ENCODE data around the gene GATD1. TPM values are rescaled to one million over a fixed set of nuclear protein-coding genes. Genes with fewer than 3 reads are reported as not detected.

Gene GATD1
- total and polyA plus RNA-seq, 9 of the 15 experiments (the other 6 are each of a cell fraction or from before 2014, with no cell fraction given): 2.8 to 144 (median 36.9) TPM

GRCh38 chr11:722346-722811 lies 54.9 kb downstream of the GATD1 start (continued):
- TF ChIP-seq TFE3 (CRISPR knock-in tag; IDR thresholded peaks at IDR 0.05) (no peak), TFAP4 (CRISPR knock-in tag; IDR thresholded peaks at IDR 0.05; ENCODE audit: borderline replicate concordance) (no peak), RBM34 (IDR thresholded peaks at IDR 0.05; ENCODE audit: borderline replicate concordance, insufficient read depth, low read length) (no peak)

GRCh38 chr11:721741-722345 lies 55.4 kb downstream of the GATD1 start:
- ChIA-PET POLR2A (interaction anchor here (1.0 to 1.4 kb wide), 3 partner anchors 9 to 28 kb away, joined by 3 to 5 read pairs (median 3); no protein-coding TSS in a partner anchor), CTCF (ENCODE audit: low intra/inter-chr PET ratio) (interaction anchor here (0.6 to 2.9 kb wide), 4 partner anchors 26 to 203 kb away, joined by 3 to 16 read pairs (median 7); partner anchors contain the start of gene TMEM80)
- DNase-seq (ENCODE audit: extremely low read depth in 1 of 4, low spot score in 3 of 4) (peak; percentile 43 to 53 (median 51)), ATAC-seq (peak; percentile 36), FAIRE-seq (no peak)
- Histone ChIP-seq H3K79me2 (ENCODE audit: control insufficient read depth, insufficient read depth, low read length) (no peaks in the 10 kb centered on the region; the same call in 2 of the 3 replicates), H3K4me1 (replicated peaks in 1 of 2; ENCODE audit: control insufficient read depth in 2 of 2, insufficient read depth in 2 of 2, low read length in 2 of 2) (peaks cover 19 to 71% of the 10 kb centered on the region in 2 experiments), H3K9me1 (ENCODE audit: control insufficient read depth, insufficient read depth, low read length) (no peaks in the 10 kb centered on the region), H3K27ac (ENCODE audit: extremely low read depth, low read depth, low read length) (no peak overlapping the region), H3K9me3 (replicated peaks; ENCODE audit: control insufficient read depth, insufficient read depth, low read depth, low read length) (no peaks in the 10 kb centered on the region), H2AFZ (ENCODE audit: low read depth, low read length) (no peak overlapping the region), H3K9ac (ENCODE audit: insufficient read depth in 1 of 2, low read depth in 2 of 2, low read length in 2 of 2) (peak overlapping the region in 1 of 2 experiments; percentile 76; a peak in 1 of 4 replicates), H3K36me3 (ENCODE audit: control insufficient read depth, insufficient read depth, low read length) (no peaks in the 10 kb centered on the region), H3K4me3 (no peak overlapping the region), H3K4me2 (ENCODE audit: insufficient read depth, low read length) (no peak overlapping the region), H4K20me1 (replicated peaks; ENCODE audit: control insufficient read depth, insufficient read depth, low read length) (no peaks in the 10 kb centered on the region; the same call in 1 of the 2 replicates), H3K27me3 (ENCODE audit: control insufficient read depth in 2 of 2, insufficient read depth in 2 of 2, low read length in 2 of 2) (no peaks in the 10 kb centered on the region; a peak in 1 of 5 replicates)
- BruUV-seq (replicated peaks): no TSS peak
- 15% methylated on average over 24 of the region's 33 CpGs for WGBS (ENCODE audit: insufficient coverage, low coverage, missing lambda C conversion rate)
- intact Hi-C loops (cut with micrococcal nuclease): loop anchor here (2.0 kb wide), 2 partner anchors 25 to 59 kb away; no protein-coding TSS in a partner anchor
- in situ Hi-C loops (cut with MboI): no loop called here
- 0 out of 2 replicates have a peak, but pooled peaks have one; percentile 24 for TF ChIP-seq ZFX (CRISPR knock-in tag; IDR thresholded peaks at IDR 0.05)
- no peak for TF ChIP-seq PPARD (CRISPR knock-in tag; IDR thresholded peaks at IDR 0.05)
- TF ChIP-seq VEZF1 (CRISPR knock-in tag; IDR thresholded peaks at IDR 0.05): peak; percentile 20; the same call in 1 of the 2 replicates
- TF ChIP-seq KLF13 (tag; IDR thresholded peaks at IDR 0.05; ENCODE audit: borderline replicate concordance, low read depth): no peak
- TF ChIP-seq CBFA2T2 (conservative IDR thresholded peaks at IDR 0.05): no peak
- TF ChIP-seq SMARCE1 (IDR thresholded peaks at IDR 0.05): no peak
- no peak for TF ChIP-seq HDGF (IDR thresholded peaks at IDR 0.05)
- TF ChIP-seq MCM3 (IDR thresholded peaks at IDR 0.05): no peak
- TF ChIP-seq L3MBTL2 (IDR thresholded peaks at IDR 0.05): no peak
- TF ChIP-seq MAFK (IDR thresholded peaks at IDR 0.05; ENCODE audit: low read length): no peak
- TF ChIP-seq KLF6 (CRISPR knock-in tag; IDR thresholded peaks at IDR 0.05; ENCODE audit: borderline replicate concordance): no peak
- no peak for TF ChIP-seq ZNF668 (CRISPR knock-in tag; IDR thresholded peaks at IDR 0.05)
- no peak for TF ChIP-seq HEY1 (CRISPR knock-in tag; IDR thresholded peaks at IDR 0.05; ENCODE audit: borderline replicate concordance)
- no peak for TF ChIP-seq ETV1 (tag; conservative IDR thresholded peaks at IDR 0.05; ENCODE audit: low read depth)
- no peak for TF ChIP-seq CSDE1 (IDR thresholded peaks at IDR 0.05)

Data from K562 (cell line).